Measurements from ENCODE around the gene THOP1. TPM values are rescaled to one million over a fixed set of nuclear protein-coding genes. Genes with fewer than 3 reads are reported as not detected.

Gene THOP1
- total RNA-seq, 1 donor from 2014 or later = 79.0 TPM

GRCh38 chr19:2856457-2857050, 71.3 kb downstream of the THOP1 start:
- no peak for DNase-seq (ENCODE audit: low read depth)
- no peak for TF ChIP-seq CTCF (IDR thresholded peaks at IDR 0.05; ENCODE audit: insufficient read depth, low read length, poor library complexity, severe bottlenecking)
- Histone ChIP-seq H3K36me3 (ENCODE audit: control insufficient read depth, insufficient read depth, low read length) (peaks cover 8% of the 10 kb centered on the region), H3K27me3 (ENCODE audit: control insufficient read depth, insufficient read depth, low read length) (no peaks in the 10 kb centered on the region), H3K4me3 (ENCODE audit: low read depth, low read length) (no peak overlapping the region)

GRCh38 chr19:2858864-2859263, 73.6 kb downstream of the THOP1 start:
- DNase-seq (ENCODE audit: low read depth) = no peak
- no peak overlapping the region for H3K4me3 ChIP-seq (ENCODE audit: low read depth, low read length)
- TF ChIP-seq CTCF (IDR thresholded peaks at IDR 0.05; ENCODE audit: insufficient read depth, low read length, poor library complexity, severe bottlenecking) = no peak
- no peaks in the 10 kb centered on the region for H3K36me3 ChIP-seq (ENCODE audit: control insufficient read depth, insufficient read depth, low read length)
- H3K27me3 ChIP-seq (ENCODE audit: control insufficient read depth, insufficient read depth, low read length) = no peaks in the 10 kb centered on the region

- no peak for DNase-seq (ENCODE audit: low read depth)
- no peaks in the 10 kb centered on the region for H3K27me3 ChIP-seq (ENCODE audit: control insufficient read depth, insufficient read depth, low read length)
- H3K36me3 ChIP-seq (ENCODE audit: control insufficient read depth, insufficient read depth, low read length) = no peaks in the 10 kb centered on the region
- TF ChIP-seq CTCF (IDR thresholded peaks at IDR 0.05; ENCODE audit: insufficient read depth, low read length, poor library complexity, severe bottlenecking) = no peak
- no peak overlapping the region for H3K4me3 ChIP-seq (ENCODE audit: low read depth, low read length)
Measured at GRCh38 chr19:2863816-2864215, 78.5 kb downstream of the THOP1 start.

Other genes starting within 250 kb of the THOP1 start
- 0.21 and 0.33 TPM in 2 replicates for gene GNG7, start 82.8 kb upstream of the THOP1 start, total RNA-seq
- 3.1 and 5.3 TPM in 2 replicates for gene DIRAS1, start 64.1 kb upstream of the THOP1 start, total RNA-seq
- 59.6 TPM in 2 replicates for gene SLC39A3, start 45.5 kb upstream of the THOP1 start, total RNA-seq
- gene SGTA, start 2.2 kb upstream of the THOP1 start, total RNA-seq = 70.7 and 80.2 TPM in 2 replicates
- 3.9 and 4.5 TPM in 2 replicates for gene ZNF554, start 34.4 kb downstream of the THOP1 start, total RNA-seq
- 5.9 and 7.4 TPM in 2 replicates for gene ZNF555, start 56.0 kb downstream of the THOP1 start, total RNA-seq
- gene ZNF556, start 81.8 kb downstream of the THOP1 start, total RNA-seq = 0.07 TPM in 1 of 2 replicates, not detected in the other
- gene ZNF57, start 115.4 kb downstream of the THOP1 start, total RNA-seq = 1.6 and 3.0 TPM in 2 replicates
- gene ZNF77, start 159.5 kb downstream of the THOP1 start, total RNA-seq = 3.1 and 5.0 TPM in 2 replicates
- gene TLE6, start 192.1 kb downstream of the THOP1 start, total RNA-seq = 0.50 and 2.2 TPM in 2 replicates
- 9.4 and 23.3 TPM in 2 replicates for gene TLE2, start 243.8 kb downstream of the THOP1 start, total RNA-seq

Data from kidney epithelial cell (primary cell).